HL-60/S4 treated with phorbol 12-myristate 13-acetate at 8.2 ng/mL for 4 days and 3 days (cell line): ENCODE measurements around the gene GAS7.

Source experiments
- in situ Hi-C: fragments of 300-500 bp; cut with MboI; formaldehyde crosslinking; loops from 2 replicates; pipeline ENCODE4 v1.15.0; 2022; ENCODE audit warnings: low sequenced_read_pairs

GAS7 gene

GRCh38 chr17:9987779-9988585 is 210.4 kb downstream of the GAS7 start:
- in situ Hi-C loops: no loop called here

GRCh38 chr17:9986754-9987382 is 211.5 kb downstream of the GAS7 start:
- in situ Hi-C loops: no loop called here

GRCh38 chr17:9985646-9986045 is 212.8 kb downstream of the GAS7 start:
- in situ Hi-C loops: no loop called here

- in situ Hi-C loops: no loop called here
Measured at GRCh38 chr17:9984768-9985167, 213.6 kb downstream of the GAS7 start.

GRCh38 chr17:9982159-9982558 is 216.2 kb downstream of the GAS7 start:
- in situ Hi-C loops: no loop called here

- in situ Hi-C loops: no loop called here
Measured at GRCh38 chr17:9981344-9981915, 217.0 kb downstream of the GAS7 start.

- in situ Hi-C loops: no loop called here
Measured at GRCh38 chr17:9979463-9979995, 218.9 kb downstream of the GAS7 start.

GRCh38 chr17:9977180-9977575 is 221.2 kb downstream of the GAS7 start:
- in situ Hi-C loops: no loop called here

- in situ Hi-C loops: no loop called here
Measured at GRCh38 chr17:9976283-9977179, 221.9 kb downstream of the GAS7 start.

- in situ Hi-C loops: no loop called here
Measured at GRCh38 chr17:9974448-9975381, 223.7 kb downstream of the GAS7 start.

GRCh38 chr17:9973669-9974447 is 224.5 kb downstream of the GAS7 start:
- in situ Hi-C loops: no loop called here

- in situ Hi-C loops: no loop called here
Measured at GRCh38 chr17:9971991-9972390, 226.4 kb downstream of the GAS7 start.

GRCh38 chr17:9969301-9969935 is 229.0 kb downstream of the GAS7 start:
- in situ Hi-C loops: no loop called here

GRCh38 chr17:9968881-9969280 is 229.5 kb downstream of the GAS7 start:
- in situ Hi-C loops: no loop called here

- in situ Hi-C loops: no loop called here
Measured at GRCh38 chr17:9968008-9968407, 230.4 kb downstream of the GAS7 start.

GRCh38 chr17:9959377-9959981 is 238.9 kb downstream of the GAS7 start:
- in situ Hi-C loops: no loop called here

GRCh38 chr17:9958586-9959281 is 239.7 kb downstream of the GAS7 start:
- in situ Hi-C loops: no loop called here

- in situ Hi-C loops: no loop called here
Measured at GRCh38 chr17:9957244-9957643, 241.2 kb downstream of the GAS7 start.
